PC-9 (cell line): Measurements from ENCODE around the gene USP49.

Experiments
- EZH2 ChIP-seq: fragments of 200-600 bp; sonication (generic); IDR thresholded peaks from 2 replicates; pipeline ENCODE4 v1.8.0; 2017; ENCODE audit warnings: antibody characterized with exemption, low read depth
- TF ChIP-seq, protein P1 (sequence below): fragments of 200-600 bp; sonication (generic); conservative IDR thresholded peaks from 2 replicates; pipeline ENCODE4 v1.6.1; 2017; ENCODE audit warnings: mixed run types, antibody characterized with exemption, mild to moderate bottlenecking, moderate library complexity

GRCh38 chr6:41909727-41910126 lies 14.6 kb upstream of the USP49 start:
- TF ChIP-seq, protein P1, sequence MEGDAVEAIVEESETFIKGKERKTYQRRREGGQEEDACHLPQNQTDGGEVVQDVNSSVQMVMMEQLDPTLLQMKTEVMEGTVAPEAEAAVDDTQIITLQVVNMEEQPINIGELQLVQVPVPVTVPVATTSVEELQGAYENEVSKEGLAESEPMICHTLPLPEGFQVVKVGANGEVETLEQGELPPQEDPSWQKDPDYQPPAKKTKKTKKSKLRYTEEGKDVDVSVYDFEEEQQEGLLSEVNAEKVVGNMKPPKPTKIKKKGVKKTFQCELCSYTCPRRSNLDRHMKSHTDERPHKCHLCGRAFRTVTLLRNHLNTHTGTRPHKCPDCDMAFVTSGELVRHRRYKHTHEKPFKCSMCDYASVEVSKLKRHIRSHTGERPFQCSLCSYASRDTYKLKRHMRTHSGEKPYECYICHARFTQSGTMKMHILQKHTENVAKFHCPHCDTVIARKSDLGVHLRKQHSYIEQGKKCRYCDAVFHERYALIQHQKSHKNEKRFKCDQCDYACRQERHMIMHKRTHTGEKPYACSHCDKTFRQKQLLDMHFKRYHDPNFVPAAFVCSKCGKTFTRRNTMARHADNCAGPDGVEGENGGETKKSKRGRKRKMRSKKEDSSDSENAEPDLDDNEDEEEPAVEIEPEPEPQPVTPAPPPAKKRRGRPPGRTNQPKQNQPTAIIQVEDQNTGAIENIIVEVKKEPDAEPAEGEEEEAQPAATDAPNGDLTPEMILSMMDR = no peak
- TF ChIP-seq EZH2 = no peak
